Body of pancreas (tissue), 4 donors: Measurements from ENCODE around the gene CKAP5. TPM values are rescaled to one million over a fixed set of nuclear protein-coding genes. Genes with fewer than 3 reads are reported as not detected.

ENCODE experiments used
- ATAC-seq: fragments of 150-250 bp; one replicate; pipeline ENCODE4 v1.9.1; 2016
- DNase-seq, 4 donors: peaks; one replicate each; pipeline ENCODE4 v3.0.0-alpha.2; 2019
- H3K27ac ChIP-seq, 4 donors: fragments of 200-600 bp; sonication (generic); 1 replicate in 3 of 4; 2 replicates in 1 of 4; pipeline versions ENCODE4 v1.5.1 to v1.6.1; 2016 to 2019; ENCODE audit warnings: mild to moderate bottlenecking in 1 of 4, mixed read lengths in 1 of 4, moderate library complexity in 1 of 4
- H3K27me3 ChIP-seq, 2 donors: fragments of 200-600 bp; sonication (generic); one replicate each; pipeline ENCODE4 v1.6.0; 2016; ENCODE audit warnings: mild to moderate bottlenecking in 1 of 2
- H3K36me3 ChIP-seq, 2 donors: fragments of 200-600 bp; sonication (generic); replicated peaks in 1 of 2; 2 replicates each; pipeline ENCODE4 v1.5.1; 2016; ENCODE audit warnings: low read depth in 2 of 2; ENCODE audit not compliant: insufficient read depth in 1 of 2
- H3K4me1 ChIP-seq: fragments of 200-600 bp; sonication (generic); one replicate; pipeline ENCODE4 v1.6.0; 2016
- H3K4me3 ChIP-seq, 2 donors: fragments of 200-600 bp; sonication (generic); 1 replicate in 1 of 2; 2 replicates in 1 of 2; pipeline ENCODE4 v1.5.1; 2016 to 2019
- H3K9me3 ChIP-seq, 3 donors: fragments of 200-600 bp; sonication (generic); 1 replicate in 2 of 3; 2 replicates in 1 of 3; pipeline ENCODE4 v1.5.1; 2016
- POLR2A ChIP-seq, 3 donors: fragments of 450-650 bp; IDR thresholded peaks; one replicate each; pipeline ENCODE4 v1.6.1; 2016; ENCODE audit warnings: antibody characterized with exemption in 3 of 3, mild to moderate bottlenecking in 2 of 3
- WGBS, 2 donors: methylation state at CpG; one replicate each; pipeline ENCODE4 v1.1.5; 2017; 5-methylcytosine and 5-hydroxymethylcytosine counted together
- intact Hi-C: fragments of 100-400 bp; cut with DNase I; formaldehyde crosslinking; loops from one replicate; pipeline ENCODE4 v1.15.1; 2023
- total RNA-seq, 2 donors: library from RNA; depleted of rRNA; stranded (reverse); fragments of >200 nt; gene quantifications; one replicate each; pipeline ENCODE4 v1.1.0, GENCODE V29; 2016
- TF ChIP-seq, protein P1 (sequence below), 7 experiments: fragments of 450-650 bp in 4 of 7; fragments of 200-600 bp in 3 of 7; sonication (generic) in 3 of 7; IDR thresholded peaks; one replicate each; pipeline ENCODE4 v1.5.1; 2016 to 2019; ENCODE audit warnings: antibody characterized with exemption in 7 of 7

CKAP5 gene
- total RNA-seq, 2 donors from 2014 or later: 22.8 to 24.7 TPM

DNA sequence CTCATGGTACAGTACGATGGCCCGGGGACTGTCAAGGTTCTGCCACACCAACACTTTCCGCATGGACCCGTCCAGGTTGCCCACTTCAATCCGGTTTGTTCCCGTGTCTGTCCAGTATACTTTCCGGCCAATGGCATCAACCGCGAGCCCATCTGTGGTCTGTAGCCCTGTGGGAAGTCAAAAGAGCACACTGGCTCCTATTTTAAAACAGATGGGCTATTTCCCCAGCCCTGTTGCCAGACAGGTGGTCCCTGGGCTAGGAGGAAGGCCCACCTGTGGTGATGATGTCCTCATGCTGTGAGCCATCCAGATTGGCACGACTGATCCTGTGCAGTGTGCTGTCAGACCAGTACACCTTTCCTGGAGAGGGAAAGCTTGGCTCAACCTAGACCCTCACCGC lies 30.4 kb upstream of the CKAP5 start:
- Histone ChIP-seq H3K36me3 (peaks cover 0 to 7% of the 10 kb centered on the region in 2 donors), H3K4me3 (no peak overlapping the region), H3K27me3 (no peaks in the 10 kb centered on the region), H3K9me3 (no peaks in the 10 kb centered on the region), H3K27ac (no peak overlapping the region), H3K4me1 (no peaks in the 10 kb centered on the region)
- TF ChIP-seq, protein P1, sequence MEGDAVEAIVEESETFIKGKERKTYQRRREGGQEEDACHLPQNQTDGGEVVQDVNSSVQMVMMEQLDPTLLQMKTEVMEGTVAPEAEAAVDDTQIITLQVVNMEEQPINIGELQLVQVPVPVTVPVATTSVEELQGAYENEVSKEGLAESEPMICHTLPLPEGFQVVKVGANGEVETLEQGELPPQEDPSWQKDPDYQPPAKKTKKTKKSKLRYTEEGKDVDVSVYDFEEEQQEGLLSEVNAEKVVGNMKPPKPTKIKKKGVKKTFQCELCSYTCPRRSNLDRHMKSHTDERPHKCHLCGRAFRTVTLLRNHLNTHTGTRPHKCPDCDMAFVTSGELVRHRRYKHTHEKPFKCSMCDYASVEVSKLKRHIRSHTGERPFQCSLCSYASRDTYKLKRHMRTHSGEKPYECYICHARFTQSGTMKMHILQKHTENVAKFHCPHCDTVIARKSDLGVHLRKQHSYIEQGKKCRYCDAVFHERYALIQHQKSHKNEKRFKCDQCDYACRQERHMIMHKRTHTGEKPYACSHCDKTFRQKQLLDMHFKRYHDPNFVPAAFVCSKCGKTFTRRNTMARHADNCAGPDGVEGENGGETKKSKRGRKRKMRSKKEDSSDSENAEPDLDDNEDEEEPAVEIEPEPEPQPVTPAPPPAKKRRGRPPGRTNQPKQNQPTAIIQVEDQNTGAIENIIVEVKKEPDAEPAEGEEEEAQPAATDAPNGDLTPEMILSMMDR (IDR thresholded peaks at IDR 0.05): no peak
- no peak for TF ChIP-seq POLR2A (IDR thresholded peaks at IDR 0.05)
- ATAC-seq: no peak
- intact Hi-C loops: no loop called here
- no peak for DNase-seq
- WGBS, 2 donors: 90% methylated on average over 10 to 11 of the region's 11 CpGs

GRCh38 chr11:46874586-46874985 lies 28.5 kb upstream of the CKAP5 start:
- intact Hi-C loops: no loop called here
- DNase-seq (no peak), ATAC-seq (no peak)
- Histone ChIP-seq H3K27ac (no peak overlapping the region), H3K27me3 (no peaks in the 10 kb centered on the region), H3K9me3 (no peaks in the 10 kb centered on the region), H3K36me3 (peaks cover 0 to 7% of the 10 kb centered on the region in 2 donors), H3K4me3 (no peak overlapping the region), H3K4me1 (no peaks in the 10 kb centered on the region)
- TF ChIP-seq POLR2A (IDR thresholded peaks at IDR 0.05): no peak
- TF ChIP-seq, protein P1 (IDR thresholded peaks at IDR 0.05): no peak
- 85 to 92% methylated on average over 6 of the region's 6 CpGs for WGBS, 2 donors

DNA sequence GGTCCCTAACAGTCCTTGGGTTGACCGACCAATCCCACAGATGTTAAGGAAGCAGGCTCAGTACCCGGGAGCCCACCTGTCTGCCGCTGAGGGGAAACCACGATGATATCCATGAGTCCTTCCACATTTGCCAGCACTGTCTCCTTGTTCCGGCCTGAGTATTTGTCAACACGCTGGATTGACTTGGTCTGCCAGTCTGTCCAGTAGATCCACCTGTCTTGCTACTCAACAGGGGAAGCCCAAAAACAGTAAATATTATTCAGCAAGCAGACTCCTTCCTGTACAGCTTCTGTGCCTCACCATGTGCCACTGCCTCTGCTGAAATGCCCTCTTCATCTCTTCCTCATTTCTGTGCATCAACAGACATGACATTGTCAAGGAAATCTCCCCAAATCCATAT lies 22.8 kb upstream of the CKAP5 start:
- DNase-seq (no peak), ATAC-seq (no peak)
- peaks cover 0 to 18% of the 10 kb centered on the region in 2 donors for H3K36me3 ChIP-seq
- H3K27me3 ChIP-seq: no peaks in the 10 kb centered on the region
- no peaks in the 10 kb centered on the region for H3K4me1 ChIP-seq
- H3K4me3 ChIP-seq: no peak overlapping the region
- H3K27ac ChIP-seq: no peak overlapping the region
- TF ChIP-seq, protein P1 (IDR thresholded peaks at IDR 0.05): no peak
- TF ChIP-seq POLR2A (IDR thresholded peaks at IDR 0.05): no peak
- WGBS, 2 donors: 88 to 91% methylated on average over 6 of the region's 6 CpGs
- intact Hi-C loops: no loop called here
- H3K9me3 ChIP-seq: no peaks in the 10 kb centered on the region

DNA sequence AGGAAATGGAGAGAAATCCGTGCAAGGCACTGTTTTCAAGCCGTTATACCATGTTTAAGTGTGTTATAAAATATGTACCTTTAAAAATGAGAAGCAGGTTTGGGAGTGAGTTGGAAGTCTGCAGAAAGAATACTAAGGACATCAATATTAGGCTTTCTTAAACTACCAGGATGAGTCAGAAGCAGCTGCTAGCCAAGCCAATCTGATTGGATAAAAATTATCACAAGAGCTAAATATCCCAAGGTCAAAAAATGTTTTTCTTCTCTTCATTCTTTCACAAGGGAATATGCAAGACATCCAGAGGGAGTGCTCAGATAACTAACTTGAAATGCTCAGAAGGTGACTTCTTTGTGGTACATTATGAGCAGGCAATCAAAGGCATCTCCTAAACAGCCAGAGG lies 19.3 kb upstream of the CKAP5 start:
- H3K4me3 ChIP-seq: no peak overlapping the region
- H3K4me1 ChIP-seq: no peaks in the 10 kb centered on the region
- intact Hi-C loops: no loop called here
- H3K36me3 ChIP-seq: peaks cover 0 to 18% of the 10 kb centered on the region in 2 donors
- DNase-seq (no peak), ATAC-seq (no peak)
- H3K9me3 ChIP-seq: no peaks in the 10 kb centered on the region
- H3K27me3 ChIP-seq: no peaks in the 10 kb centered on the region
- no peak overlapping the region for H3K27ac ChIP-seq
- 67 to 75% methylated on average over 2 of the region's 2 CpGs for WGBS, 2 donors
- no peak for TF ChIP-seq POLR2A (IDR thresholded peaks at IDR 0.05)
- TF ChIP-seq, protein P1 (IDR thresholded peaks at IDR 0.05): no peak

DNA sequence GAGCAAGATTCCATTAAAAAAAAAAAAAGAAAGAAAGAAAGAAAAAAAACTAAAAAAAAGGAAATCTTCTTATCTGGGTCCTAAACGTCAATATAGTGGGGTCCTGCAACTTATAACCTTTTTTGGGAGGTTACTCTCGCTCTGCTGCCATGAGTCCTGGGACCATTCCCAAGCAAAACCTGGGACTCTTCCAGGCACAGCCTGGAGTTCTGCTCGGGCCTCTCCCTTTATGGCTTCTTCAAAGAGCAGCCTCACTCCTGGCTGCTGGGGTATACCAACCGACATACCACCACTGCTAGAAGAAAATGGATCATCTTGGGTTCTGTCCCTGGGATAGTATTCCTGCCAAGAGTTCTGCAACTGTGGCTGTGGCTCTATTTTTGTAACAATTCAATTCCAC lies 14.1 kb upstream of the CKAP5 start:
- H3K27me3 ChIP-seq: no peaks in the 10 kb centered on the region
- 83 to 86% methylated on average over 4 of the region's 4 CpGs for WGBS, 2 donors
- no peaks in the 10 kb centered on the region for H3K4me1 ChIP-seq
- ATAC-seq: no peak
- no peak overlapping the region for H3K27ac ChIP-seq
- no peak overlapping the region for H3K4me3 ChIP-seq
- intact Hi-C loops: no loop called here
- peaks cover 0 to 13% of the 10 kb centered on the region in 2 donors for H3K36me3 ChIP-seq
- no peaks in the 10 kb centered on the region for H3K9me3 ChIP-seq
- DNase-seq: no peak
- TF ChIP-seq, protein P1 (IDR thresholded peaks at IDR 0.05): no peak
- no peak for TF ChIP-seq POLR2A (IDR thresholded peaks at IDR 0.05)
